GM19452 (cell line): Measurements from ENCODE around the gene CLSTN3.

Experiments used
- ATAC-seq: cut with Tn5 transposase; IDR thresholded peaks from one replicate; pipeline ENCODE4 v1.9.1; 2021; ENCODE audit not compliant: unreplicated experiment

The CLSTN3 gene

GRCh38 chr12:7129872-7130691 is at the start of gene CLSTN3:
Gene CLSTN3, plus strand, starts transcription at chr12:7130371. Its CDS starts 278 bp downstream, at chr12:7130649.
- peak; percentile 65 for ATAC-seq

- ATAC-seq, result no peak
These were observed 49.1 kb upstream of the CLSTN3 start for GRCh38 chr12:7081037-7081436.

GRCh38 chr12:7083125-7083524 is 47.0 kb upstream of the CLSTN3 start:
- ATAC-seq, result no peak

GRCh38 chr12:7089196-7089871 is 40.8 kb upstream of the CLSTN3 start:
- ATAC-seq, result no peak

GRCh38 chr12:7090222-7090998 is 39.8 kb upstream of the CLSTN3 start:
- ATAC-seq, result no peak

DNA sequence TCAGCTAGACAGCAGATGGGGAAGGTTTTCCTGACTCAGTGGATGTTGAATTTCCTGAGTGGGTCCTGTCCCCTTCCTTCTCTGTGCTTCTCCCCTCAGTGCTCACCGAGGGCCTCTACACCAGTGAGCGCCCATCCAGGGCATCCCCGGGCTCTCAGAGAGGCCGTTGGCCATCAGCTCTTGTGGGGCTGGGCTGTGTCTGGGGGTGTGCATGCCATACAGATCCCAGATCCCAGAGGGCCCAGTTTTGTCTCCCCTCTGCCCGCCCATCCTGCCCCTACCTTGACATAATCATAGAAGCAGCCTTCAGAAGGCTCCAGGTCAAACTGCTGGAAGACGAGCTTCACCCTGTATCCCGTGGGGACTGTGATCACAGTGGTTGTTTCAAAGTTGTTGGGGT is 39.0 kb upstream of the CLSTN3 start:
- no peak for ATAC-seq

GRCh38 chr12:7091660-7092228 is 38.4 kb upstream of the CLSTN3 start:
- ATAC-seq, result no peak

DNA sequence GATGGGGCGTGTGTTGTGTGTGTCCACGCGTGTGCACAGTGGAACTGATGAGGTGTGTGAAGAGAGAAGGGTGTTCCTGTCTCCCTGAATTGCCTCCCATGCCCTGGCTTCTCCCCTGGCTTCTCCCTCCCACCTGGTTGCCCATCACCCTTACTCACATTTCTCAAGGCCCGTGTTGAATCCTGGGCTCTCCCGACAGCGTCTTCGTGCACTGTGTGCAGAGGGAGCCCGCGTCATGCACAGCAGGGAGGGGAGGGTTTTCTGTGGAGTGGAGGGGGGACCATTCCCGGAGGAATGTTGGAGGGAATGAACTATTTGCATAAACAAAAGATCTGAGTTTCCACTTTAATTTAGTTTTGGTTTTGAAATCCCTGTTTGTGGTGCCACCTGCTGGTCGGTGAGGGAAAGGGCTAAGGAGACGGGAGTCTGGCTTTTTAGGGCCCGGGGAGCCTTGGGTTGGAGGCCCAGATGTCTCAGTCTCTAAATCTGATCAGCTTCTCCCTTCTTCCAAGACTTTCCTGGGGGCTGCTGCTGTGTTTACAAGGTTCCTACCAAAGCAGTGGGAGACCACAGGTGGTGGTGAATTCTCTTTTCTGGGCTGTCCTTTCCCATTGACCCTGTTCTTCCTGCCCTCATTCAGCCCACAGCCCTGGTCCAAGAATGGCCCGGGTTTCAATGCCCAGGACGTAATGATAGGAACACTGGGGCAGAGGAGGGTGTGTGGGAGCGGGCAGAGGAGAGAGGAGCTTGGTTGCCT is 37.8 kb upstream of the CLSTN3 start, which contains the start of gene C1R:
Gene C1R, minus strand, starts transcription at position 217 of the 757 bp plus-strand sequence. Its CDS starts 57 bp downstream, at position 160.
- no peak for ATAC-seq

DNA sequence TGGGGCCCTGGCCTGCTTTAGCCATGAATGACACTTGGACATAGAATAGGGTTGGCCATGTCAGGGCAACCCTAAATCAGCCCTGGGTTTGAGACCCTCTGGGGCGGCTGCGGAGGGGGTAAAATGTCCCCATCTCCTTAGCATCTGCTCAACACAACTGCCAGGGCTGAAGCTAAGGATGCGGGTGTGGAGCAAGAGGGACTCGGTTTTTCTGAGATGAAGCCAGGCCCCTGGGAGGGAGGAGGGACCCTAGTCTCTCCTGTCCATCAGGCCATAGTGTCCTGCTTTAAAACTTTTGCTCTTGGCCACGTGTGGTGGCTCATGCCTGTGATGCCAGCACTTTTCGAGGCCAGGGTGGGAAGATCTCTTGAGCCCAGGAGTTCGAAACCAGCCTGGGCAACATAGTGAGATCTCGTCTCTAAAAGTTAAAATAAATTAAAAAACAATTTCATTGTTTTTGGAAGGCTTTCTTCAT is 37.1 kb upstream of the CLSTN3 start:
- no peak for ATAC-seq

DNA sequence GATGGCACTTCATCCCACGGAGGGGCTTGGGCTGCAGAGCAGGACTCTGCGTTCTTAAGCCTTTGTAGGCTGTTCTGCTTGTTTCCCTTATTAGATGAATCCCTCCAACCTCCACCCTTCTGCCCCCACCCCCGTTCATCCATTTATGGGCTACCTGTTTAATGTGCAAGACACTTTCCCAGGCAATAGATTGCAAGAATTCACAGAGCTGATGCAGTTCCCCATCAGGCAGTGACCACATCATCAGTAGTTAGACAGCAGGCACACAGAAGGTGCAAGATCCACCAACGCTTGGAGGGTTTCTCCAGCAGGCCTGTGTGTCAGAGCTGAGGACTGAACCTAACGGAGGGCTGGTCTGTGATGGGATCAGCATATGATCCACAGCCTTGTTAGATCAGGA is 36.7 kb upstream of the CLSTN3 start:
- no peak for ATAC-seq

DNA sequence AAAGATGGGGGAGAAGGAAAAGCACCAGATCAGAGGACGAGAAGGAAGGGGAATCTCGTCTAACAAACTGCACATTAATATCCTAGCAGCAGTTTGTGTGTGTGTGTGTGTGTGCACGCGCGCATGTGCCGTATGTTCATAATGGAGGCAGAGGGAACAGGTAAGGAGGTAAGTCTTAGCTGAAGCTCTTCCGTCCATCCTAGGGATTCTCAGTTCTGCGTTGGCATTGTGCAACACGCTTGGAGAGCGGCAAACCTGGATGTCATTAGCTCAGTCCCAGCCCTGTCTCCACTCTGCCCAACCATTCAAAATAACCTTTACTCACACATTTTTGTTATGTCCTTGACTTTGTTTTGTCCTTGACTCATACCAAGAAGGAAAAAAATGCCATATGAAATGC is 36.3 kb upstream of the CLSTN3 start:
- ATAC-seq, result no peak

DNA sequence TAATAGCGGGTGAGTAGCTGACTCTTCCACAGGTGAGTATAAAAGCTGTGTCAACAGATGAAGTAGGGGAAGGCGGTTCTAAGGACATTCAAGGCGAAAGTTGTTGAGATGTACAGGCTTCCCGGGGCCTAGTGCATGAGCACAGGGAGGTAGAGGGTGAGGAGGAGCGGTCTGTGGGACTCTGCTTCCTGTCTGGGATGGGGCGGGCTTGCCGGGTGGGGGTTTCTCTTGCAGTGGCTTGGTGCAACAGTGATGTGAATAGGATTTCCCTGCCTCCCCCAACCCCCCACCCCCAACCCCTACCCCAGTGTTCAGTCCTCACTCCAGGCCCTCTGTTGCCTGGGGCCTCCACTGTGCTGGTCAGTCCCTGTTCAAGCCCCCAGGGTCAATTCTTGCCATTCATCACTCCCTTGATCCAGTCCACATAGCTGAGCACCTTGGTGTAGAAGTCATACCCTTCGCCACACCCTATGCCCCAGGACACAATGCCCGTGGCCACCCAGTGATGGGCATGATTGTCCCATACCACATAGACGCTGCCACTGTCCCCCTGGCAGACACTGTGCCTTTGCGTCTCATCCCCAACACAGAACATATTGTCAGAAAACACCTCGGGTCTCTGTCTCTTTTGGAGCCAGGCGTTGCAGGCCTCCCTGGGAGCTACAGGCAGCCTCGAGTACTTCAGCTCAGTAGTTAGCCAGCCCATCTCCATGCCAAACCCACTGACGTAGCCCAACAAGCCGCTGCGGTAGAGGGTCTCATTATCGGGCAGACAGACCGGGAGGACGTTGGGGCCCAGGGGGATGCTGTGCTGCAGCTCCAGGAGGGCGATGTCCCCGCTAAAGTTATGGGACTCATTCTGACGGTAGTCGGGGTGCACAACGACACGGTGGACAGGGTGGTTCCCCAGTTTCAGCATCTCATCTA is 33.9 kb upstream of the CLSTN3 start:
- no peak for ATAC-seq

DNA sequence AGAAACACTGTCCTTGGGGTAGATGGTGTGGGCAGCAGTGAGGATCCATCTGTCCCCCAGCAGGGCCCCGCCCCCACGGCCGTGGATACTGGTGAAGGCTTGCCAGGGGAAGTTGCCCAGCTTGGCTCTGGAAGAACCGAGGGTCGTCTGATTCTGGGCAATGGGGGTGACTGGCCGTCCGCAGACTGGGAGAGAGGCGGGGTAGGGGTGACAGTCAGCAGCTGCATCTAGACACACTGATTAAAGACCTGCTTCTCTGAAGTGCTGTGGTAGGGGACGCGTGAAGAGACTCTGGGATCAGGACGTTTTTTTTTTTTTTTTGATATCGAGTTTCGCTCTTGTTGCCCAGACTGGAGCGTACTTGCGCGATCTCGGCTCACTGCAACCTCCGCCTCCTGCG is 33.2 kb upstream of the CLSTN3 start:
- ATAC-seq, result no peak

DNA sequence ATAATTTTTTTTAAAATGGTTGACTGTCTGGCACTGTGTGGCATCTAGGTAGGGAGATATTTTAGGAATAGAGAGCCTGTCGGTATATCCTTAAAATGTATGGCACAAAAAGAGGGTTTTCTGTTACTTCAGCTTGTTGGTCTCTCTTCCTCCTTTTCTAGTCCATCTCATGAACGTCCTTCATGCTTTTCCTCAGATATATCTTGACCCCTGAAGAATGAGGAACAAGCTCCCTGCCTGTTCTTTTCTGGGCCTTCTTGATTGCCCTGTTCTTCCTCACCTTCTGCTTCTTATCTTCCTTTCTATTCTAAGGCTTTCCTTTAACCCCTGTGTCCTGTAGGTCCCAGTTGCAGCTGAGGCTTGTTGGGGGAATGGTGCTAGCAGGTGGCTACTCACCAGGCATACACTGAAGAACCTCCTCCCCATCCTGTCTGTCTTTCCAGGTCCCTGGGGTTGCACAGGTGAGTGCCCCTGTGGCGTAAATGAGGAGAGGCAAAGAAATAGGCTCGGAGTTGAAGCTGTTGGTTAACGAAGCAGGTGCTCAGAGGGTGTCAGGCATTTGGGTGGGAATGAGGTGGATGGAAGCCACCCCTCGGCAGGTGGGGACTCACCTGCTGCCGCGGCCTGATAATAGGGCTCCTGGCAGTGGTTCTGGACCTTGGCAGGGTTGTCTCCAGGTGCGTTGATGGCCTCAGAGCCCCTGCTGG is 30.7 kb upstream of the CLSTN3 start:
- no peak for ATAC-seq

DNA sequence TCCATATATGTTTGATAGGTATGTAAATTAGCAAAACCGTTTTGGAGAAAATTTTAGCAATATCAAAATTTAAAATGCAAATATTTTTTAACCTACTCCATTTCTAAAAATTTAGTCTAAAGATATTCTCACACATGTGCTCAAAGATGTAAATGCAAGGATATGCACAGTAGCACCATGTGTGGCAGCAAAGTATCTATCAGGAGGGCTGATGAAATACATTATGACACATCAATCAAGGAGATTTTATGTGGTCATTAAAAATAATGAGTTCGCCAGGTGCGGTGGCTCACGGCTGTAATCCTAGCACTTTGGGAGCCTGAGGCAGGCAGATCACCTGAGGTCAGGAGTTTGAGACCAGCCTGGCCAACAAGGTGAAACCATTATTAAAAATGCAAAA is 29.9 kb upstream of the CLSTN3 start:
- no peak for ATAC-seq

GRCh38 chr12:7101047-7101693 is 29.0 kb upstream of the CLSTN3 start:
- ATAC-seq, result no peak

GRCh38 chr12:7101694-7102131 is 28.5 kb upstream of the CLSTN3 start:
- no peak for ATAC-seq

DNA sequence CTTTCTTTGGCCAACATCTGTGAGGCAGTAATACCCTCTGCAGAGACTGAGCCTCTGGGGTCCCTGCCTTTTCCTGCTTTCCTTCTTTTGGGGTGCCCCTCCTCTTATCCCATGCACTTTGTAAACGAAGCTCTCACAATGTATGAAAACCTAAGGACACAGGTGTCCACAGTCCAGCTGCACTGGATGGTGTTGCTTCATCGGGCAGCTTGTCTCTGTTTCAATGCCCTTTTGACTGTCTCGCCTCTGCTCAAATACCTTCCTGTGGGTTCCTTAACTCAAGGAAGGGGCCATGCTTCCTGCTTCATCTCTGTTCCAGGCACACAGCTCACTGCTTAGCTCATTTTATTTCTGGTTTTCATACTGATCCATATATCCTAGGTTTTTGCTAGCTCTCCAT is 27.6 kb upstream of the CLSTN3 start:
- no peak for ATAC-seq
